HG02571 (cell line): ENCODE results near the gene SMARCD3.

Source experiments
- ATAC-seq: cut with Tn5 transposase; IDR thresholded peaks from one replicate; pipeline ENCODE4 v1.9.1; 2021; ENCODE audit warnings: mild to moderate bottlenecking, moderate library complexity; ENCODE audit not compliant: unreplicated experiment

SMARCD3 gene

DNA sequence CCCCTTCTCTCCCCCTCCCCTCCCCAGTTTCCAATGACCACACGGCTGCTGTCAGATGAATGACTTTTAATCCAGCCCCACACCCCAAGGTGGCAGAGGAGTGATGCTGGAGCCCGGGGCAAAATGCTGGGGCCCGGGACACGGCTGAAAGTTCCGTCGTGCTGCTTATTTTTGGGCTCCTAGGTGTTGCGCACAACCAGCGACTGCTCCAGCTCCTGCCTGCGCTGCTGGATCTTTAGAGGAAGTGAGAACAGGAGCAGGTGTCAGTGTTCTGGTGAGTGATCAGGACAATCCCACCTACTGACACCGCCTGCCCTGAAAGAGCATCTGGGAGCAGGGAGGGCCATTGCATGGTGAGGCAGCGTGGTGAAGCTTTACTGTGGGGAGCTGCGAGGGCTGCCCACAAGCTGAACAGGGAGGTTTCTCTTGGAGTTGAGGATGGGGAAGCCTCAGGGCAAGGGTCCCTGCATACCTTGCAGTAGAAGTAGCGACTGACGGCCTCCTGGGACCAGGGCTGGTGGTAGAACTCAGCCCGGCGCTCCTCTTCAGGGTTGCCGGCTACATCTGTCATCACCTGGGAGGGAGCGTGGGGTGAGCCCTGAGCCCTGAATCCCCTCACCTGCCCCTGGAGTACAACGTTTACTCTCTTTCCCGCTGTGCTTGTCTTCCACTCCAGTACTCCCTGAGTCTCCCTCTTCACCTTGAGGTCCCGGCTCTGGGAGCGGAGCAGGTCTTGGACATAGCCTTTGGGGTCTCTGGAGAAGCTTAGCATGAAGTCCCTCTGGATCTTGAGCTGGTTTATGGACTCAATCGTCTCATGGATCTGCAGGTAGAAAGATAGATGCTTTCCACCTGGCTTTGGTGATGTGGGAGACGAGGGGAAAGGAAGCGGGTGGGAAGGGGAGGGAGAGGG is 9.3 kb downstream of the SMARCD3 start:
- ATAC-seq, result no peak

DNA sequence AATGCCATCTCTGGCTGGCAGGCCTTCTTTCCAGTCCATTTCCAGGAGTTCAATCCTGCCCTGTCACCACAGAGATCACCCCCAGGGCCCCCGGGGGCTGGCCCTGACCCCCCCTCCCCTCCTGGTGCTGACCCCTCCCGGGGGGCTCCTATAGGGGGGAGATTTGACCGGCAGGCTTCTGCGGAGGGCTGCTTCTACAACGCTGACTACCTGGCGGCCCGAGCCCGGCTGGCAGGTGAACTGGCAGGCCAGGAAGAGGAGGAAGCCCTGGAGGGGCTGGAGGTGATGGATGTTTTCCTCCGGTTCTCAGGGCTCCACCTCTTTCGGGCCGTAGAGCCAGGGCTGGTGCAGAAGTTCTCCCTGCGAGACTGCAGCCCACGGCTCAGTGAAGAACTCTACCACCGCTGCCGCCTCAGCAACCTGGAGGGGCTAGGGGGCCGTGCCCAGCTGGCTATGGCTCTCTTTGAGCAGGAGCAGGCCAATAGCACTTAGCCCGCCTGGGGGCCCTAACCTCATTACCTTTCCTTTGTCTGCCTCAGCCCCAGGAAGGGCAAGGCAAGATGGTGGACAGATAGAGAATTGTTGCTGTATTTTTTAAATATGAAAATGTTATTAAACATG is 10.2 kb downstream of the SMARCD3 start:
- no peak for ATAC-seq

DNA sequence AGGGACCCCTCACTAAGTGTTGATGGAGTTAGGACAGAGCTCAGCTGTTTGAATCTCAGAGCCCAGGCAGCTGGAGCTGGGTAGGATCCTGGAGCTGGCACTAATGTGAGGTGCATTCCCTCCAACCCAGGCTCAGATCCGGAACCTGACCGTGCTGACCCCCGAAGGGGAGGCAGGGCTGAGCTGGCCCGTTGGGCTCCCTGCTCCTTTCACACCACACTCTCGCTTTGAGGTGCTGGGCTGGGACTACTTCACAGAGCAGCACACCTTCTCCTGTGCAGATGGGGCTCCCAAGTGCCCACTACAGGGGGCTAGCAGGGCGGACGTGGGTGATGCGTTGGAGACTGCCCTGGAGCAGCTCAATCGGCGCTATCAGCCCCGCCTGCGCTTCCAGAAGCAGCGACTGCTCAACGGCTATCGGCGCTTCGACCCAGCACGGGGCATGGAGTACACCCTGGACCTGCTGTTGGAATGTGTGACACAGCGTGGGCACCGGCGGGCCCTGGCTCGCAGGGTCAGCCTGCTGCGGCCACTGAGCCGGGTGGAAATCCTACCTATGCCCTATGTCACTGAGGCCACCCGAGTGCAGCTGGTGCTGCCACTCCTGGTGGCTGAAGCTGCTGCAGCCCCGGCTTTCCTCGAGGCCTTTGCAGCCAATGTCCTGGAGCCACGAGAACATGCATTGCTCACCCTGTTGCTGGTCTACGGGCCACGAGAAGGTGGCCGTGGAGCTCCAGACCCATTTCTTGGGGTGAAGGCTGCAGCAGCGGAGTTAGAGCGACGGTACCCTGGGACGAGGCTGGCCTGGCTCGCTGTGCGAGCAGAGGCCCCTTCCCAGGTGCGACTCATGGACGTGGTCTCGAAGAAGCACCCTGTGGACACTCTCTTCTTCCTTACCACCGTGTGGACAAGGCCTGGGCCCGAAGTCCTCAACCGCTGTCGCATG is 11.0 kb downstream of the SMARCD3 start:
- ATAC-seq, result no peak

DNA sequence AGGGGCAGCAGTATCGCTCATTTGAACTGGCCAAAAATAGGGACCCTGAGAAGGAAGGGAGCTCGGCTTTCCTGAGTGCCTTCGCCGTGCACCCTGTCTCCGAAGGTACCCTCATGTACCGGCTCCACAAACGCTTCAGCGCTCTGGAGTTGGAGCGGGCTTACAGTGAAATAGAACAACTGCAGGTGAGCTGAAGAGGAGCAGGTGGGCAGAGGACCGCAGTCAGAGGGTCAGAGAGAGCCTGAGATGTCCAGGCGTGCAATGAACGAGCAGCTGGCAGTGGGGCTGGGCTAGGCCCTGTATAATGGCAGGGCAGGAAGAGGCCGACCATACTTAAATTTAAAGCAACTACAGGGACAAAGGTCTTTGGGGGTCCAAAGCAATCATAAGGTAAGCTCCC is 12.1 kb downstream of the SMARCD3 start:
- ATAC-seq, result no peak

DNA sequence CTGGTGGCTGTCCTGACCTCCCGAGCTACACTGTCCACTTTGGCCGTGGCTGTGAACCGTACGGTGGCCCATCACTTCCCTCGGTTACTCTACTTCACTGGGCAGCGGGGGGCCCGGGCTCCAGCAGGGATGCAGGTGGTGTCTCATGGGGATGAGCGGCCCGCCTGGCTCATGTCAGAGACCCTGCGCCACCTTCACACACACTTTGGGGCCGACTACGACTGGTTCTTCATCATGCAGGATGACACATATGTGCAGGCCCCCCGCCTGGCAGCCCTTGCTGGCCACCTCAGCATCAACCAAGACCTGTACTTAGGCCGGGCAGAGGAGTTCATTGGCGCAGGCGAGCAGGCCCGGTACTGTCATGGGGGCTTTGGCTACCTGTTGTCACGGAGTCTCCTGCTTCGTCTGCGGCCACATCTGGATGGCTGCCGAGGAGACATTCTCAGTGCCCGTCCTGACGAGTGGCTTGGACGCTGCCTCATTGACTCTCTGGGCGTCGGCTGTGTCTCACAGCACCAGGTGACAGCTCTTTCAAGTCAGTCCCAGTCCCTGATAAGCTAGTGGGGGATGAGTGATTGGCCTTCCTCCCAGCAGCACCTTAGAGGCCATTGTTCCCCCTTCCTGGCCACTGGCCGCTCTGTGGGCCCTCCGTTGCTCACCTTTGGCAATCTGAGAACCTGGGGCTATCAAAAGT is 13.3 kb downstream of the SMARCD3 start:
- ATAC-seq, result no peak

DNA sequence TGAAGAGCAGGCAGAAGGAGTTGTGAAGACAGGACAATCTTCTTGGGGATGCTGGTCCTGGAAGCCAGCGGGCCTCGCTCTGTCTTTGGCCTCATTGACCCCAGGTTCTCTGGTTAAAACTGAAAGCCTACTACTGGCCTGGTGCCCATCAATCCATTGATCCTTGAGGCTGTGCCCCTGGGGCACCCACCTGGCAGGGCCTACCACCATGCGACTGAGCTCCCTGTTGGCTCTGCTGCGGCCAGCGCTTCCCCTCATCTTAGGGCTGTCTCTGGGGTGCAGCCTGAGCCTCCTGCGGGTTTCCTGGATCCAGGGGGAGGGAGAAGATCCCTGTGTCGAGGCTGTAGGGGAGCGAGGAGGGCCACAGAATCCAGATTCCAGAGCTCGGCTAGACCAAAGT is 14.7 kb downstream of the SMARCD3 start:
- no peak for ATAC-seq

DNA sequence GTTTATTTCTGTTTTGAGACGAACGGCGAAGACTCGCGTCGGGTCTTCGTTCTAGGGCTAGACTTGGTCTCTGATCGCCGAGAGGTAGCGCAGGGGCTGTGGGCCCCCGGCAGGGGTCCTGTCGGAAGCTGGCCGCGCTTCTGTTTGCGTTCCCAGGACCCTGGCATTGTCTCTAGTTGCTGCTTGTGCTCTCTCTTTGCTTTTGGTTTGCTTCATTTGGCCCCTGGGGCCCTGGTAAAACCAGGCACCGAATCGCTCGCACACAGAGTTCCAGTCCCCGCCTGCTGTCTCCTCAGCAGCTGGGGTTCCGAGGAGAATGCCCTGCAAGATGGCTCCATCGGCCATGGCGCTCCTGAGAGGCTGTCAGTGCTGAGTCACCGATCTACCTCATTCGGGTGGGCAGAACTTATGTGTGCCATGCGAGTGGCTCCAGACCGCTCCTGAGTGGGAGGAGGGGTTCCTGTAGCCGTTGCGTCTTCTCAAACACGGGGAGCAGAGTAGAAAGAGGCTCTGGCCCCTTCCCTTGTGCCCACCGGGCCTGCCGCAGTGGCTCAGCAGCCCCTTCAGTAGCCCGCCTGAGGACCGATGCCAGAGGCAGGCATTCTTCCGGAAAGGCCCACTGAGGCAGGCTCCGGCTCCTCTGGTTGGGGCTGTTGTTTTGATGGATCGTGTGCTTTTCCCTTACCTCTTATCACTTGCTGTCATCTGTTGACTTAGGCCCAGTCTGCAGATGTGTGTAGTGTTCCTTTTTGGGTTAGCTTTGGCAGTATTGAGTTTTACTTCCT is 15.4 kb downstream of the SMARCD3 start:
- ATAC-seq, result peak; percentile 38

DNA sequence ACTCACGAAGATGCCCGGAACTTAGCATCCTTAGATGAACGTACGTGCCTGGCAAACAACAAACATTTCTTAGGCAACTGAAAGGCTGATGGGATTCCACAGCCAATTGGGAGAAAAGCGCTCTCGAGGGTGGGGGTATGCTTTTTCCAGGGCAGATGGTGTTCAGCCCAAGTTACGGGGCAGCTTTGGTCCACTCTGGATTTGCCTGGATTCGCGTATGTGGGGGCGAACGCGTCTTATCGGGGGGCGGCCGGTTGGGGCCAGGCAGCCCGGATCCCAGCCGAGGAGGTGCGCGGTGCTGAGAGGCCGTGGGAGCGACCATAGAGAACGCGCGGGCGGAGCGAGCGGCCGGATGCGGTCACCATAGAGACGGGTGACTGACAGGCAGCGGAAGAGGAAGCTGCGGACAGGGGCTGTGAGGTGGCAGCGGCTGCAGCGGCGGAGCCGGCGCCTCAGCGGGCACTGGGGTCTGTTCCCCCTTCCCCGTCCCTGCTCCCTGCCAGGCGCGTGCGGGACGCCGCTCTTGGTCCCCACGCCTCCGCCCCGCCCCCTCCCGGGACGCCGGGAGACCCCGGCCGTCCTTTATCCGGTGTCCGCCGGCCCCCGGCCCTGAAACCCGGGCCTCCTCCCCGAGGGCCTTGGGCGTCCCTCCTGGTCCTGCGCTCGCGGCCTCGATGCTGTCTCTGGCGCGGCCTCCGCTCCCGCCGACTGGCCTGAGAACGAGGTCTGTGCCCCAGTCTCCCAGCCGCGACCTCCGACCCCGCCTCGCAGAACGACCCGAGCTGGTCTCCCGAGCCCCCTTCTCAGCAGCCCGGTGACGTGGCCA is 16.2 kb downstream of the SMARCD3 start, which contains the start of gene CHPF2:
CHPF2 (plus strand) TSS at position 393 of the 826 bp plus-strand sequence. CDS start 1,529 bp downstream, outside the sequence.
- ATAC-seq, result peak; percentile 97

DNA sequence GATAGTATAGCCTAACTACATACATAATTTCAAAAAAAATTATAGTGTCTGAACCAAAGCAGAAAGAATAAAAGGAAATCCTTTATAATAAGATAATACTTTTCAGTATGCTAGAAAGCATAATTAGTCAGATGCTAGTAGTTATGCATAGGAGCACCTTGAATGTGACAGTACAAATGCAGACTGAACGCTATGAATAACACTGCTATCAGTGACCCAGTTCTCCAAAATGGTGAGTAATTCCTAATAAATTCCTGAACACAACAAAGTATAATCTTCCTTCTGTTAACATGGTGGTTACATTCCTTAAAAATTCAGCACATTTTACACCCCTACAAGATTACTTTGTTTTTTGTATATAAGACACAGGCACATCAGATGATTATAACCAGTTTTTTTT is 17.4 kb downstream of the SMARCD3 start:
- ATAC-seq, result no peak

DNA sequence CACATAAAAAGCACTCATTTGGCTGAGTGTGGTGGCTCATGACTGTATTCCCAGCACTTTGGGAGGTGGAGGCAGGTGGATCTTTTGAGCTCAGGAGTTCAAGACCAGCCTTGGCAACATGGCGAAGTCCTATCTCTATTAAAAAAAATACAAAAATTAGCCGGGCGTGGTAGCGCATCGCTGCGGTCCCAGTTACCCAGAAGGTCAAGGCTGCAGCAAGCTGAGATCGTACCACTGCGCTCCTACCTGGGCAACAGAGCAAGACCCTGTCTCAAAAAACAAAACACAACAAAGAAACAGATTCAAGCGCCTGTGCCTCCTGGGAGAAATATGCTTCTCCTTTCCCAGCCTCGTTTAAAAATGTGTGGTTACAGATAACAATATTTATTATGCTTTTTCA is 19.2 kb downstream of the SMARCD3 start:
- no peak for ATAC-seq

DNA sequence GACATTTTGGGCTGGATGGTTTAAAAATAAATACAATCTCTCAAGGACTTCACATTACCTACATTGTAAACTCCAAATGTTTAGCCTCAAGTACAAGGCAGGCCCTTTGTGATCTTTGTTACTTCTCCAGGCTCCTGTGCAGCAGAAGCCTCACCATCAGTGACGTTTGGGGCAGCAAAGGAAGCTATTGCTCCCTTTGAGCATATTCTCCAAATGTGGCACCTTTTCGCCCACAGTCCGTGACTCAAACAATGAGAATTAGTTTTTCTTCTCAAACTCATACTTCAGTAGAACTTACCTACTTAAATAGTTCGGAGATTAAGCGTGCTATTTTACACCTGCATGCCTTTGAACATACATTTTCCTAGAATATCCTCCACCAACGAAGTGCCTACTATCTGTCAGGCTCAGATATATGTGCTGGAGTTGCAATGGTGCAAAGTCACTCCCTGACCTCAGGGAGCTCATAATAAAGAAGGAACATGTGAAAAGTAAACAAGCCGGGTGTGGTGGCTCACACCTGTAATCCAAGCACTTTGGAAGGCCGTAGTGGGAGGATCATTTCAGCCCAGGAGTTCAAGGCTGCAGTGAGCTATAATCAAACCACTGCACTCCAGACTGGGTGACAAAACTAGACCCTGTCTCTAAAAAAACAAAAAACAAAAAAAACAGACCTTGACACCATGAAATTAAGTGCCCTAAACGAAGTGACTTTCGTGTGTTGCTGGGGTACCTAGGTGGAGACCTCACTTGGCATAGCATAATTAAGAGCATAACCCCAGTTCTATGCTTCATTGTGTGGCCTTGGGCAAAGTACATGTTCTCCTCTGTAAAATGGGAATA is 20.2 kb downstream of the SMARCD3 start:
- ATAC-seq, result no peak

DNA sequence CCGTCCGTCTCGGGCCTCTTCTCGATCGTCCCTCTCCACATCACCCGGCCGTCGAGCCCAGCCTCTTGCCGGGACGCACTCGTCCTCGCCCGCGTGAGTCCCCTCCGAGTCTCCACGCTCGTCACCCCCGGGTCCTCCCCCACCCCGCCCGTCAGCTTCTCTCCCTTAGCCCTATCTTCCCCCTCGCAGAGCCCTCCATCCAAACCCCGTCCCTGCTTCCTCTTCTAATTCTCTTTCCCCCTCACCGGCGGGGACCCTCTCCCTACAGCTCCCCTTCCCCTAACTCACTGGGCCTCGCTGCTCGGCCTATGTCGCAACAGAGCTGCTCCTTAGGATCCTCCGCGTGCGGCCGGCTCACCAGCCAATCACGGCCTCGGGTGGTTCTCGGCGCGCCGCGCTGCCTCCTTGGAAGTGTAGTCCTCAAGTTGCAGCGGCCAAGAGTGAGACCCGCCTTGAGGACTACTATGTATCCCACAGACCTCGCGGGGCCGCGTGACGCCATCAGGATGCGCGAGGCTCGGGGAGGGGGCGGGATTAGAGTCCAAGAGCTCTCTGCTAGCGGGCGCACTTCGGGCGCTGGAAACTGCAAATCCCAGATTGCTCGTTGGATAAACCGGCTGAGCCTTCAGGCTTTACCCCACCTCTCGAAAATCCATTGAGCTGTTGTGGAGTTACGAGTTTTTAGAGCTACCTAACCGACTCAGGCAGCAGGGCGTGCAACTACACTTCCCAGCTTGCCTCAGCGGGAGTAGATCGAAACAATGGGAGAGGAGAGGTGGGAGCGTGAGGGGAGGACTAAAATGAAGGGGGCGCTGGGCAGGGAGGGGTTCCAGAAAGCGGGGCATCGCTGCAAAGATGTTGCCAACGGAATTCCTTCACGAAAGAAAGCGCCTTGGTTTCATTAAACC is 21.4 kb downstream of the SMARCD3 start, which contains the start of gene ABCF2:
ABCF2 (minus strand) TSS at position 331 of the 908 bp plus-strand sequence. CDS start 747 bp downstream, outside the sequence.
- peak; percentile 100 for ATAC-seq

DNA sequence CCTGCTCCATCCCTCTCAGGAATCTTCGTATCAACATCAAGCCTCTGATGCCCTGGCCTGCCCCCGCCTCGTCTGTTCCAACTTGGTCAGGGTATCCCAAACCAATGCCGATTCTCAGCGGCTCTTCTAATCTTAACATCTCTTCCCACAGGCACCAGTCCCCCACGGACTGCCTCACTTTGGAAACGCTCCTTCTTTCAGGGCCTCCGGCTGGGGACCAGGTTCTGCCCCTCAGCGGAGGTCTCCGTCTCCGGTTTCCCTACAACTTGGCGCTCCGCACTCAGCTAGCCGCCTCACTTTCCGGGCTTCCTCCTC is 22.0 kb downstream of the SMARCD3 start:
- no peak for ATAC-seq

DNA sequence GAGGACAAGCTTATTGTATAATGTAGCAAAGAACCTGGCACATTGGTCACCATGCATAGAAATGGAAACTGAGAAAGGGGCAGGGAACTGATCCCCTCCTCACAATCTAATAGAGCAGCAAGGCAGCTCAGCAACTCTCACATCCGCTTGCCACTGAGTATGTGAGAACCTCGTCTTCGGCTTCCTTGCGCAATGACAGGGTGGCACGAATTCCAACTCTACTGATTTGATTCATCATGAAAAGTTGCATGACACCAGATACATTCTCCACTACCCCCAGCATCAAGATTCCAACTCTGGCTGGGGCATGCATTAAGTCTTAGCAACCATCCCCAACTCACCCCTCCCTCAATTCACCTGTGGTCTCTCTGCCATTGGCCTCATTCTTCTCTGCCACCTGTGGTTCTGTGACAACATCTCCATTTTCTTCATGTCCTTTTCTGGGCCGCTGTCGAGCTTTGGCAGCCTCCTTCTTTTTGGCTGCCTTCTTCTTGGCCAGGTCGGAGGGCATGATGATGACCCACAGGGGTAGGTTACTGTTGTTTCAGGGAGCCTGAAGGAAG is 22.5 kb downstream of the SMARCD3 start:
- ATAC-seq, result no peak

DNA sequence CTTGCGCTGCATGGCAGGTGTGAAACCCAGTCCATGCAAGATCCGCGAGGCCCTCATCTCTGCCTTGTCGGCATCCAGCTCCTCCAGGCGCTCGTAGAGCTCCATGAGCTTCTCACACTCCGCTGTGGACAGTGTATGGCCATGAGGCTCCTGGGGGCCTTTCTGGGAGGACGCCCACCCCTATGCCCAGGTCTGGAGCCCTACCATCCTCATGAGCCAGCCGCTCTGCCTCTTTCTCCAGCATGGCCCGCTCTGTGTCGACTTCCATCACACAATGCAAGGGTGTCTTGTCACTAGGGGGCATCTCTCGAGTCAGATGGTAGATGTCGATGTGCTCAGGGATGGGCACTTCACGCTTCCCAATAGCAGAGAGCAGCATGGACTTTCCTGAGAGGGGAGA is 24.8 kb downstream of the SMARCD3 start:
- ATAC-seq, result no peak

DNA sequence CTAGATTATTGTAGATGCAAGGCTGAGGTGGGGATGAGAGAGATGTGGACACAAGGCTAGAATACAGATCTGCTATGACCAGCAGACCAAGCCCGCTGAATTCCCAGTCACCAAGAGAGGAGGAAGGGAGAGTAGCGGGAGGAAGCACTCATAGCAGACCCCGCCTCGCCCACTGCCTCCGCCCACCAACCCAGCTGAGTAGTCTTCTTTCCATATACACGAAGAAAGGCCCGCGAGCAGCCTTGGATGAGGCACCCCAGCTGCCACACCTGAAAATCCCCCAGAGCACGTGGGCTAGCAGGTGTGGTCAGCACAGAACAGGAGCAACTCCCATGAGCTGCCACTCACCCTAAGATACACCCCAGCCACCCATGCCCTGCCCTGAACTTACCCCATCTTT is 30.3 kb downstream of the SMARCD3 start:
- ATAC-seq, result no peak

DNA sequence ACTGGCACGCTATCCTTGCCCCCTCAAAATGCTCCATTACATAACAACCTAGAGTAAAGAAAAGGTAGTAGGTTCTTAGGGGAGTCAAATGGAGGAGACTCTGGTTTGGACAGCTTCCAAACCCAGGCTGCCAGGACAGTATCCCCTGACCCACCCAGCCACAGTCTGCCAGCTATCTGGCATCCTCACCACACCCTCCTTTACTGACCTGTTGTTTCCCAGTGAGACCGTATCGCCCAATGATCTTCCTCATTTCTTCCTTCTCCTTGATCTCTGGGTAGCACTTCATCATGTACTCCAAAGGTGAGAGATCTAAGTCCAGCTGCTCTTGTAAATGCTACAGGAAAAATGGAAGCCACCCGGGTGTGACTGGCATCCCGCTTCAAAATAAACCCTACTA is 33.1 kb downstream of the SMARCD3 start:
- ATAC-seq, result no peak
